ENCODE data around the gene PIAS4. TPM values are rescaled to one million over a fixed set of nuclear protein-coding genes. Genes with fewer than 3 reads are reported as not detected.

Gene PIAS4, protein sequence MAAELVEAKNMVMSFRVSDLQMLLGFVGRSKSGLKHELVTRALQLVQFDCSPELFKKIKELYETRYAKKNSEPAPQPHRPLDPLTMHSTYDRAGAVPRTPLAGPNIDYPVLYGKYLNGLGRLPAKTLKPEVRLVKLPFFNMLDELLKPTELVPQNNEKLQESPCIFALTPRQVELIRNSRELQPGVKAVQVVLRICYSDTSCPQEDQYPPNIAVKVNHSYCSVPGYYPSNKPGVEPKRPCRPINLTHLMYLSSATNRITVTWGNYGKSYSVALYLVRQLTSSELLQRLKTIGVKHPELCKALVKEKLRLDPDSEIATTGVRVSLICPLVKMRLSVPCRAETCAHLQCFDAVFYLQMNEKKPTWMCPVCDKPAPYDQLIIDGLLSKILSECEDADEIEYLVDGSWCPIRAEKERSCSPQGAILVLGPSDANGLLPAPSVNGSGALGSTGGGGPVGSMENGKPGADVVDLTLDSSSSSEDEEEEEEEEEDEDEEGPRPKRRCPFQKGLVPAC
- total RNA-seq, result 18.6 and 28.7 TPM in 2 replicates

DNA sequence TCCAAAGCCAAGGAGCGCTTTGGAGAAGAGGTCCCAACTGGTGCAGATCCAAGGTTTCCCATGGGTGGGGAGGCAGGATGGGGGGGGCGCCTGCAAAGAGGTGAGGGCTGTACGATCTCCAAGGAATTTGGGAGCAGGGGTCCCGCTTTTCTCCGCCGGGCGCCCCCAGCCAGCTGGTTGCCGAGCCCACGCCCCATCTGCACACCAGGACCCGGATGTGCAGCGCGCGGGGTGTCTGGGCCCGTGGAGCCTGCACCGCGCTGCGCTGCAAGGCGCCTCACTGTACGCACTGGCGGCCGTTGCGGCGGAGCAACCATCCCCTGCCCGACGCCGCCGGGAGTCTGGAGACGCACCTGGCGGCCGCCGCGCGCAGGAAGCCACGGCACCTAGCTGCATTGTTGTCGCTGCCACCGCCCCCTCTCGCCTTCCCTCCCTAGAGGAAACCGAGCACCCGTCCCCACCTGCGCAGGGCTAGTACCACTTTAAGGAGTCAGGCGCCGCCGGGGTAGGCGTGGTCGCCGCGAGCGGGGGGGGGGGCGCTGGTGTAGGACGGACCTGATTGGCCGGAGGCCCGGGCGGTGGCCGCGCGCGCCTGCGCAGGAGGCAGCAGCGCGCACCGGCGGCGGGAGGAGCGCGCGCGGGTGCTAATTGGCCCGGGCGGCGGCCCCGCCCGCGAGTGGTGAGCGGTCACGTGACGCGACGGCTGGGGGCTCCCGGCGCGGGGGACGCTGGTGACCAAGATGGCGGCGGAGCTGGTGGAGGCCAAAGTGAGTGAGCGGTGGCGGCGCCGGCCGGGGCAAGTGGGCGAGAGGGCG, at the start of gene PIAS4:
Gene PIAS4 (plus strand): TSS at position 716 of the 815 bp plus-strand sequence. CDS start 25 bp downstream, at position 741.

DNA sequence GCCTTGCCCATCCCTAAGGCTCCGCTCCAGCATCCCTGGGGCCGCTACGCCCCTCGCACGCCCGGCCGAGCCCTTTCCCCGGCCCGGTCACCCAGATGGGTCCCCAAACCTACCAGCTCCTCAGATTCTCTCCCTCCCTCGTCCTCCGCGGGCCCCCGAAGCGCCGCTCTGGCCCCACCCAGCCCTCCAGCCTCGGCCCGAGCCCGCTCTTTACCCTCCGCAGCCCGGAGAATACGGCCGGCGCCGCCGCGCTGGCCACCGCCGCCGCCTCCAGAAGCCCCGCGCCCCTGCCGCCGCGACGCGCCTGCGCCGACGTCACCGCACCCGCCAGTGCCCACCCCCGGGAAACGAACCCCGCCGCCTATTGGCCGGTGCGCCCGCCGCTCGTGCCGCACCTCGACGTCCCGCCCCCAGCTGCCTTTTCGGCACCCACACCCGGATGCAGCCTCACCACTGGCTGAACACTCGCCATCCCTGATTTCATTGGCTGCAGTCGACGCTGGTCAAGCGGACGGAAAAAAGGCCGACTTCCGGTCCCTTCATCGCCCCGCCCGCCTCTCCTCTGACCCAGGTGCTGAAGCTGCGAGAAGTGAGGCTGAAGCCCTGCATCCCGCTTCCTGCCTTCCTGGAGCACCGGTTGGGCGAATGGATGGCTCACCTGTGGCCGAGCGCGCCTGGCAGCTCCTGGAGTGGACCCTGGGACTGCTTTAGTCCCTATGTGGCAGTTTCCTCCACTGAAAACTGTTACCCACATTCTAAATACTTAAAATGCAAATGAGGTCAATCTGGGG, 36.5 kb upstream of the PIAS4 start, which contains the start of gene DAPK3:
Gene DAPK3 (minus strand): TSS at position 292 of the 791 bp plus-strand sequence. CDS start 1,364 bp downstream, outside the sequence.

DNA sequence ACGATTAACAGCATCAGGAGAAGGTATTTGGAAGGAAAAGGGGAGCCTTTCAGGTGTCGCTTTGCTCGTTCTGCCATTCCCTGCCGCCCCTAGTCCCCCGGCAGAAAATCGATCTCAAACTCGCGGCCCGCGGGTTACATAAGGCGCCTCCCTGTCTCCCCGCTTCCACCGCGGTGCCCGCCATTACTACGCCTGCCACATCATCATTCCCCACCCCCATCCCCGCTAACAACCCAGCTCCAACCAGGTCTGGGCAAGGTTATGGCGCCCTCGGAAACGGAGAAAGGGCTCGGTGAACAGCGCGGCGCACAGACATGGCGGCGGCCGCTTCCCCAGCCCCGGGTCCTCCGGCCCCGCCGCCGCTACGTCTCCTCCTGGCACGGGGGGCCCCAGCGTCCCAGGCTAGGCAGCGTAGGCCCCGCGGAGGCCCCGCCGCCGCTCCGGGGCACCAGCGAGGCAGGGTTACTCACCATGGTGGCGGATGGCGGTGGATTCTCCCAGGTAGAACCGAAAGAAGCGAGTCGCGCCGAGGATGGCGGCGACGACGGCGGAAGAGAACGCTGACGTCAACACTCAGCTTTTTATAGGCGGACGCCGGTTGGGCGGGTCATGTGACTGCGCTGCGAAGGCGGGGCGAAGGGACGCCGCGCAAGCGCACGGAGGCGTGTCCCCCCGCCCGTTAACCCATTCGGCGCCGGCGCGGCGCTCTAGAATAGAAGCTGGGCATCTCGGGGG, 22.5 kb upstream of the PIAS4 start, which contains the start of gene EEF2:
Gene EEF2 (minus strand): TSS at position 556 of the 735 bp plus-strand sequence. CDS start 83 bp downstream, at position 473.

DNA sequence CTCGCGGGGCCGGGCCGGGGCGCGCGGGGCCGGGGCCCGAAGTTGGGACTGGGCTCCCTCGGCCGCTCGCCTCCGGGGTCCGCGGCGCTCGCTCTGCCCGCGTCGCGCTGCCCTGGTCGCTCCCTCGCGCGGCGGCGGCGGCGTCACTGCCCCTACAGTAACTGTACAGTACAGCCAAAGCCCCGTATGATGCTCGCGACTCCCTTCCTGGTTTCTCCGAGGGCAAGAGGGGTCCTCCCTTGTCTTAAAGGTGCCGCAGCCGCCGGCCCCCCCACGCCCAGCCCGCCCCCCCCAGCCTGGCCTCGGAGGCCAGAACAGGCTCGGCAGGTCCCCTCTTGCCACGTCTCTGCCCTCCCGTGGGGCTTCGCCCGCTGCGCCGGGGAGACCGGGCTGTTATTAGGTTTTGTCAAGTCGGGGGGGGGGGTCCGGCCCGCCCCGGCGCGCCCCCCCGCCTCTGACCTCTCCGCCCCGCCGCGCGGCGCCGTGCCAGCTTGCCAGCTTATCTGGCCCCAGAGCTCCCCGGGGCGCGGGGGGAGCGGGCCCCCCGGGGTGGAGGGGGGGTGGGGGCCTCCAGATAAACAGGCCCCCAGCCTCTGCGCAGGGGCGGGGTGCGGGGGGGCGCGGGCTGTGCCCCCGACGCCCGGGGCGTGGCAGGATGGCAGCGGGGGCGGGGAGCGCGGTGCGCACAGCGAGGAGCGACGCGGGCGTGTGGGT, 59.3 kb downstream of the PIAS4 start, which contains the start of gene ZBTB7A:
Gene ZBTB7A (minus strand): TSS at position 218 of the 714 bp plus-strand sequence. CDS start 11,667 bp downstream, outside the sequence.

Other genes starting within 250 kb of the PIAS4 start
- gene APBA3, start 246.0 kb upstream of the PIAS4 start, total RNA-seq, result 22.9 and 24.4 TPM in 2 replicates
- gene MRPL54, start 245.1 kb upstream of the PIAS4 start, total RNA-seq, result 15.7 and 21.1 TPM in 2 replicates
- gene RAX2, start 235.5 kb upstream of the PIAS4 start, total RNA-seq, result not detected in 2 replicates
- gene MATK, start 221.4 kb upstream of the PIAS4 start, total RNA-seq, result 0.13 TPM in 1 of 2 replicates, not detected in the other
- 0.07 TPM in 1 of 2 replicates, not detected in the other for gene ZFR2, start 138.7 kb upstream of the PIAS4 start, total RNA-seq
- gene ATCAY, start 127.1 kb upstream of the PIAS4 start, total RNA-seq, result not detected in 2 replicates
- not detected in 2 replicates for gene NMRK2, start 74.7 kb upstream of the PIAS4 start, total RNA-seq
- gene DAPK3, start 36.6 kb upstream of the PIAS4 start, total RNA-seq, result 109 and 139 TPM in 2 replicates
- gene EEF2, start 22.3 kb upstream of the PIAS4 start, total RNA-seq, result 3,400 and 3,898 TPM in 2 replicates
- 28.2 and 36.9 TPM in 2 replicates for gene ZBTB7A, start 59.2 kb downstream of the PIAS4 start, total RNA-seq
- 128 and 137 TPM in 2 replicates for gene MAP2K2, start 116.4 kb downstream of the PIAS4 start, total RNA-seq
- gene CREB3L3, start 145.9 kb downstream of the PIAS4 start, total RNA-seq, result not detected in 2 replicates
- gene SIRT6, start 174.8 kb downstream of the PIAS4 start, total RNA-seq, result 13.4 and 13.8 TPM in 2 replicates
- gene ANKRD24, start 175.0 kb downstream of the PIAS4 start, total RNA-seq, result 2.1 and 2.5 TPM in 2 replicates
- 0.10 TPM in 1 of 2 replicates, not detected in the other for gene EBI3, start 221.8 kb downstream of the PIAS4 start, total RNA-seq
- gene YJU2, start 239.3 kb downstream of the PIAS4 start, total RNA-seq, result 9.7 and 12.1 TPM in 2 replicates